HG03280 (cell line): ENCODE measurements around the gene DHRSX.
"Not testable (repeated sequence)": the region's sequence is repeated elsewhere in the genome, so short reads cannot be mapped to it uniquely, and the experiment has no call there.

Source experiments
- ATAC-seq: cut with Tn5 transposase; IDR thresholded peaks from one replicate; pipeline ENCODE4 v1.9.1; 2021; ENCODE audit warnings: mild to moderate bottlenecking, moderate library complexity; ENCODE audit not compliant: unreplicated experiment

Gene DHRSX

DNA sequence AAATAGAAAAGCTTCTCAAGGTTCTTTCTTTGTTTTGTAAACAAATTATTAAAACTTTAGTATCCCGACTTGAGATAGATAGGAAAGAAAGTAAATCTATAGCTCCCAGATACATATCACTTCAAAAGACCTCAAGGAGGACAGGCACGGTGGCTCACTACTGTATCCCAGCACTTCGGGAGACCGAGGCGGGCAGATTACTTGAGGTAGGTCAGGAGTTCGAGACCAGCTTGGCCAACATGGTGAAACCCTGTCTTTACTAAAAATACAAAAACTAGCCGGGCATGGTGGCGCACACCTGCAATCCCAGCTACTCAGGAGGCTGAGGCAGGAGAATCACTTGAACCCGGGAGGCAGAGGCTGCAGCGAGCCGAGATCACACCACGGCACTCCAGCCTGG, 260.0 kb downstream of the DHRSX start:
- not testable (repeated sequence) for ATAC-seq

DNA sequence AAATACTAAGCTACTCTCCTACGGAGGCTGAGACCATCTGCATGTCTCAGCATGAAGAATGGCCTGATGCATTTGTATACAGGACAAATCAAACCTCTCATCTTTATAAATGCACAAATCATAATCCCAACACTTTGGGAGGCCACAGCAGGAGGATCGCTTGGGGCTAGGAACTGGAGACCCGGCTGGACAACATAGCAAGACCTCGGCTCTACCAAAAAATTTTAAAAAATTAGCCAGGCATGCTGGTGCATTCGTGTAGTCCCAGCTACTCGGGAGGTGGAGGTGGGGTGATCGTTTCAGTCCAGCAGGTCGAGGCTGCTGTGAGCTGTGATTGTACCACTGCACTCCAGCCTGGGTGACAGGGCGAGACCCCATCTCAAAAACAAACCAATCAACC, 262.8 kb downstream of the DHRSX start:
- ATAC-seq: no peak

DNA sequence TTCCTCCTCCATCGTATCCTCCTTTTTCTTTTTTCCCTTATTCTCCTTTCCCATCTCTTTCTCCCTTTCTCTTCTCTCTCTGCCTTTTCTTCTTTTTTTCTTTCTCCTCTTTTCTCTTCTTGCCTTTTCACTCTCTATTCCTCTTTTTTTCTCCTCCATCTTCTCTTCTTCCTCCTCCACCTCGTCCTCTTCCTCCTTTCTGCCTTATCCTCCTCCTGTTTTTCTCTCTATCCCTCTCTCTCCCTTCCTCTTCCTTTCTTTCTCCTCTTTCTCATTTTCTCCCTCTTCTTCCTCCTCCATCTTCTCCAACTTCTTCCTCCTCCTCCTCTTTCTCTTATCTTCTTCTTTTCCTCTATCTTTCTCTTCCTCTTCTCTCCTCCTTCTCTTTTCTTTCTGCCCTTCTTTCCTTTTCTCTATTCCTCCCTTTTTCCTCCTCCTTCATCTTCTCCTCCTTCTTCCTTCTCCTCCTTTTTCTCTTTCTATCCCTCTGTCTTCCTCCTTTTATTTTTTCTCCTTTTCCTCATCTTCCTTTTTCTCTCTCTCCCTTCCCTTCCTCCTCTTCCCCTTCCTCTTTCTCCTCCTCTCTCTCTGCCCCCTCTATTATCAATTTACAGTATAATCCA, 269.1 kb downstream of the DHRSX start:
- no peak for ATAC-seq

DNA sequence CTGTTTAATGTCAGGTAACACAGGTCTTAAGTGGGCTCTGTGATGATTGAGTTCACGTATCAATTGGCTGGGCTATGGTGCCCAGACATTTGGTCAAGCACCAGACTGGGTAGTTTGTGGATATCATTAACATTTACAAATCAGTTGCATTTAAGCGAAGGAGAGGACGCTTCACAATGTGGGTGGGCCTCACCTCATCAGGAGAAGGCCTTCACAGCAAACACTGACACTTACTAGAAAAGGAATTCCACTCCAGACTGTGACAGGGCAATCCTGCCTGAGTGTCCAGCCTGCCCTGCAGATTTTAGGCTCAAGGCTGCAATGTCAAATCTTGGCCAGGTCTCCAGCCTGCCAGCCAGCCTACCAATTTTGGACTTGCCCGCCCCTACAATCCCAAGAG, 270.3 kb downstream of the DHRSX start:
- ATAC-seq: no peak

DNA sequence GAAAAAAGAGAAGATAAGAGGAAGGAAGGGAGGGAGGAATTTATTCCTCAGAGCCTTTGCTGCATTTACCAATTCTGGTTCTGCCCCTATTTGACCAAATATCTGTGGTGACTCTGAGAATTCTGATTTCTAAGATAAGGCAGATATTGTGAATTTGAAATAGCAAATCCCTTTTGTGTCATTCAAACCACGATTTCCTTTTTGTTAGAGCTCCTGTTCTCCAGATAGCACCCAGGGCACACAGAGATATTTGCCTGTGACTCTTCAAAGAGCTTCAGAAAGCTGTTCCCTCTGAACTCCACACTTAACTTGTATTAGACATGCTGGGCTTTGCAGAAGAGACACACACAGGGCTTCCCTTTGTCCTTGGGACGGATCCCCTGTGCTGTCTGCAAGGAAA, 272.2 kb downstream of the DHRSX start:
- ATAC-seq: no peak

DNA sequence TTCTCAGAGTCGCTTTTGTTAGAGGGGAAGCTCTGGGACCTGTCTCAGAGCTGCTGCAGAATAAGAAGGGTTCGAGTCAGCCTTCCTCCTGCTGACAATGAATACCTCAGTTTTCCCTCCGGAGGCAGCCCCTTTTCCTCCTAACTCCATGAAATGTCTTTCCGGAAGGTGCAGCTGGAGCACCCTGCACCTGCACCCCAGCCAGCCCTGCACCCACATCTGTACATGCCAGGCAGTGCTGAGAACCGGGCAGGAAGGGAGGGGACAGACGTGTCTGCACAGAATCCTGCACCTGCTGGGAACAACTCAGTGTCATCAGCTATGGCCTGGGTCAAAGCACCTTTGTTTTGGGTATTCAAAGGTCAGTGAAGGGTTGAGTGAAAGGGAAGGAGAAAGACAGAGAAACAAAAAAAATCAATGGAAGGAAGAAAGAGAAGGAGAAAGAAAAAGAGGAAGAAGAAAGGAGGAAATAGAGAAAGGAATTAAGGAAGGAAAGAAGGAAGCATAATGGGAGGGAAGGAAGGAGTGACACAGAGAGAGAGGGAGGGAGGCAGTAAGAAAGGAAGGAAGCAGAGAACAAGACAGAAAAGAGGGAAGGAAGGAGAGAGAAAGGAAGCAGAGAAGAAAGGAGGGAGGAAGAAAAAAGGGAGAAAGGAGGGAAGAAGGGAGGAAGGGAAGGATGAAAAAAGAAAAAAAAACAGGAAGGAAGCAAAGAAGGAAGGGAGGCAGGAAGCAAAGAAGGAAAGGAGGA, 273.7 kb downstream of the DHRSX start:
- ATAC-seq: no peak

DNA sequence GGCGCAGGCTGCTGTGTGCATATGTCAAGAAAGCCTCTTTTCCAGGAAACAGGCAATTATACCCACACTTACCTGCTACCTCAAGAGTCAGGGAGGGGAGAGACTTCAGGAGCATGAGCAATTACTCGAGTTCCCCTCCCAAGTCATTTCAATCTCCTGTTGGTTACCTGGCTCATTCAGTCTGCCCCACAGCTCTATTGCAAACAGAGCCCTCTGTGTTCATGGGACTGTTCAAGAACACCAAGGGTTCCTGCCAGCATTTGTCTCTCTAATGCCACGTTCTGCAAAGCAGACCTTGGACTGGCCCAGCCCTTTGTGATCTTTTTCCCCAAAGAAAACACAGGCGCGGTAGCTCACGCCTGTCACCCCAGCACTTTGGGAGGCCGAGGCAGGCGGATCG, 274.6 kb downstream of the DHRSX start:
- ATAC-seq: no peak

DNA sequence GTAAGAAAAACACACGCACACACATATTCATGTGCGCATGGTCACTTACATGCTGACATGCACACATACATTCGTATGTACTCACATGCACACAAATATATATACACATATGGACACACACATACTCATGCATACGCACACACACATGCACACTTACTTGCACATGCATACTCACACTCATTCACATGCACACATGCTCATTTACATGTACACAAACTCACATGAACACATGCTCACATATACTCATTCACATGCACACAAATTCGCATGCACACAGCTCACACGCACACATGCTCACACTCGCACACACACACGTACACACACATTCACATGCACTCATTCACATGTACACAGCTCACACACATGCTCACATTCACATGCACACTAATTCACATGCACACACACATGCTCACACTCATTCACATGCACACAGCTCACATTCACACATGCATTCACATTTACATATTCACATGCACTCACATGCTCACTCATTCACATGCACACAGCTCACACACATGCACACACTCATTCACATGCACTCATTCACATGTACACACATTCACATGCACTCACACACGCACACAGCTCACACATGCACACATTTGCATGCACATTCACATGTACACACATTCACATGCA, 276.1 kb downstream of the DHRSX start:
- no peak for ATAC-seq

DNA sequence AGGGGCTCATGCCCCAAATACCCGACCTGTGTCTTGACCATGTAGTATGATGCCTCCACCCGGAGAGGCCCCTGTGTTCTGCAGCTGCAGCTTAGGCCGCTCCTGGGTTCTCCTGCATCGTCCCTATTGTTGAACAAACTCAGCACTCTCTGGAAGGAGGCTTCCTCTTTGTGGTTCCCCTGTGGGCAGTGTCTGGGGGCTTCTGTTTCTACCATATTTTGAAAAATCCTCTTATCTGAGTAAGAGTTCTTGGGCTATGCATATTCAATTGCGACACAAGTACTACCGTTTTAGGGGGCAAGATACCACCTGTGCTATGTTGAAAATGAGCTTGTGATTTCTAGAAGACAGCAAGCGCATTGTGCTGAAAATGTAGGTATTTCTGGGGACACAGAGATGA, 276.6 kb downstream of the DHRSX start:
- ATAC-seq: no peak

DNA sequence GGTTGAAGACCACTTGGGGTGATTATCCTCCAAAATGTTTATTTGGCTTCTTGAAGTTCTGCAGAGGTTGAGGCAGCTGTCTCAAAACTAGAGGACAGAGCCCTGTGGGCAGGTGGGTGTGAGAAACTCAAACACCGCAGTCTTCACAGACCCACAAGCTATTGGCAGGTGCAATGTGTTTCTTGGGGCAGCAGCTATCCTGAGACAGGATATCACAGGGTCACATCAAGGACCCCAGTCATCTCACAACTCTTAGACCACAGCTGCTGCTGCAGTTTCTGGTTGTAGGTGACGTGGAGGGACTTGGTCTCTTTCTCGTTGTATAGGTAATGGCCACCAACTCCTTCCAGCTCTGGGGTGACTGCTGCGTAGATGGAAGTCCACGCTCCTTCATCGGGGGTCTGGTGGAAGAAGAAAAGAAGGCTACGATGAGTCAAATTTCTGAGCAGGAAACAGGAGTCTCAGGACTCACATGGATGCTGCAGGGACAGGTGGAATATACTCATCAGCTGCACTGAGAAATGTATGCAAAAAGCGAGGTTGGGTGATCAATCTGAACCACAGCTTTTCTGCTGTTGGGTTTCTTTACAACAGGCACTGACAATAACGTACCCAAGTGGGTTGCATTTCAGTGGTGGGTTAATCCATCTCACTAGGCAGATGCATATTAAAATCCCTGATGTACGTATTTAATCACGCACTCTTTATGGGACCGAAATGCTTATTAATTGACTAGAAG, 279.8 kb downstream of the DHRSX start:
- no peak for ATAC-seq

DNA sequence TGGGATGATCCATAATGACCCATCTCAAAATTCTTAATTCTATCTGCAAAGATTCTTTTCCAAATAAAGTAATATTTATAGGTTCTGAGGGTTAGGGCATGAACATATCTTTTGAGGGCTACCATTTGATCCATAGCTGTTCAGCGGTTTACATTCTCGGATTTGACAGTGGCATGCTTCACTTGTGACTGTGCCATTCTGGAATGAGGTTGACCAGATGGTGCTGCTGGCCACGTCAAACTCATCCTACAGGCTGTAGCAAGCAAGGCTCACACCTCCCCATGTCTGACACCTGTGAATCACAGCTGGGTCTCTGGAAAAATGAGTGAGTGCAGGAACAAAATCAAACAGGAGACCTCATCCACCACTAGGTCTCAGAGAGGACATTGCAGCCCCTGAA, 280.5 kb downstream of the DHRSX start:
- no peak for ATAC-seq

DNA sequence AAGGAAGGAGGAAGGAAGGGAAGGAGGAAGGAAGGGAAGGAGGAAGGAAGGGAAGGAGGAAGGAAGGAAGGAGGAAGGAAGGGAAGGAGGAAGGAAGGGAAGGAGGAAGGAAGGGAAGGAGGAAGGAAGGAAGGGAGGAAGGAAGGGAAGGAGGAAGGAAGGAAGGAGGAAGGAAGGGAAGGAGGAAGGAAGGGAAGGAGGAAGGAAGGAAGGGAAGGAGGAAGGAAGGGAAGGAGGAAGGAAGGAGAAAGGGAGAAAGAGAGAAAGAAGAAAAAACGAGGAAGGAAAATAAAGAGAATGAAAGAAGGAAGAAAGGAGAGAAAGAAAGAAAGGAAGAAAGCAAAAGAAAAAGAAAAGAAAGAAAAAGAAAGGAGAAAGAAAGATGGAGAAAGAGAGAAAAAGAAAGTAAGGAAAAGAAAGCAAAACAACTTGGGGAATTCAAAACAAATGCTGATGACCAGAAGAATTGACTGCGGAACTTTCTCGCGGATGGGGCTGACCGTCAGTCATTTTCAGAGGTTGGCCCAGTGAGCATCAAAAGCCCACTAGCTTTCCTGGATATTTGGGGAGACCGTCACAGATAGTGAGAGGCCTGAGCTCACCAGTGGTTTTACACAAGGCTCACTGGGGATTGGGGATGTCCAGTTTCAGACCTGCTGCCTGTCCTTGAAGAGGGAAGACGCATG, 286.5 kb downstream of the DHRSX start:
- ATAC-seq: not testable (repeated sequence)

DNA sequence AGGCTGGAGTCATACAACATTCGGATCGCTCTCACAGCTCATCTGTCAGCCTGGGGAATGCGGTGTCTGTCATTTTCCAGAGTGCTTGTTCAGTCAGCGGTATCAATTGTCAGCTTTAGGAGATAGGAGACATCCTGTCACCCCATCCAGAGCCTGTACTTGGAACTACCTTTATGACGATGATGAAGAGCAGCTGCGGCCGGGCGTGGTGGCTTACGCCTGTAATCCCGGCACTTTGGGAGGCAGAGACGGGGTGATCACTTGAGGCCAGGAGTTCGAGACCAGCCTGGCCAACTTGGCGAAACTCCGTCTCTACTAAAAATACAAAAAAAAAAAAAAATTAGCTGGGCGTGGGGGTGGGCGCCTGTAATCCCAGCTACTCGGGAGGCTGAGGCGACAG, 289.1 kb downstream of the DHRSX start:
- ATAC-seq: not testable (repeated sequence)

DNA sequence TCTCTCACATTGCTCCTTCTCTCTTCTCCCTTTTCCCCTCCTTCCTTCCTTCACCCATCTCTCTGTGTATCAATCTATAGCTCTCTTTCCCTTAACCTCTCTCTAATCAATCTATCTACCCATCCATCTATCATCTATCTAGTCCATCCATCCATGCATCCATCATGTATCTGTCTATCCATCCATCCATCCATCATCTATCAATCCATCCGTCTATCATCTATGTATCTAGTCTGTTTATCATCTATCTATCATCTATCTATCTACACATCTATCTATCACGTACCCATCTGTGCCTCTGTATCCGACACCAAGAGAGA, 307.5 kb downstream of the DHRSX start:
- no peak for ATAC-seq

DNA sequence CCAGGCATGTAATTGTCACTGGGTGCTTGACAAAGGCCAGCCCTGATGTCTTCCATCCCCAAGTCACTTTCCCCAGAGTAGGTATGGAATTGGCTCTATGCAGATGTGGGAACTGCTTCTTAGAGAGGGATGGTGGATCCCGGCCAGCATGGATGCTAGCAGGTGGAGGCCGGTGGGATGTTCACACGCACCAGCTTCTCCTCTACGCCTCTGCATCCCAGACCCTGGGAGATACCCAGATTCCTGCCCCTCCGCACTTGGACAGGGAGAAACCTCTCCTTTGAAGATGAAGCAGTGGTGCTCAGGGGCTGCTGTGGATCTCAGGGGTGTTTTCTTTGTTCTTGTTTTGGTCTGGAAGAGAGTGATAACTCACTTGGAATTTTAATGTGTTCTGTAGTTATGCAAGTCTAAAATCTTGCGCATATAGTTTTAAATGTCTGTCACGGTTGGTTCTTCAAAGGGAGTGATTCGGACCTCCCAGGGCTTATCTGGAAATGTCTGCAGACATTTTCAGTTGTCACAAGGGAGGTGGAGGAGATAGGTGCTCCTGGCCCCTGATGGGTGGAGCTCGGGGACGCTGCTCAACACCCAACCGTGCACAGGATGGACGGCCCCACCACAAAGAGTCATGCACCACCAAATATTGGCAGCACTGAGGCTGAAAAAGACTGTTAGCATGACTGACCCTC, 308.0 kb downstream of the DHRSX start:
- no peak for ATAC-seq

DNA sequence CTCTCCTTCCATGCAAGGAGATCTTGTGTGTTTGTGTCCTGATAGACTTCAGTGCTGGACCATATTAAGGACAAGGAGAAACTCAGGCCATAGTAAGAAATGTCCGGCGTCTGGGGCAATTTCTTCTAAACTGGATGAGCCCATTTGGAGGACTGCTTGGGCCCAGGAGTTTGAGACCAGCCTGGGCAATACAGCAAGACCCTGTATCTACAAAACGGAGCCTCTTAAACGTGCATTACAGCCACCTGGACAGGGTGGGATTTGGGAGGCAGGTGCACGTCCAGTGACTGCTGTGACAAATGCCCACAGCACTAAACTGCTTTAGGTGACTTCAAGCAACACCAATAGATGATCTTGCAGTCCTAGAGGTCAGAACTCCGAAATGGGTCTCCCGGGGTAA, 311.9 kb downstream of the DHRSX start:
- no peak for ATAC-seq

DNA sequence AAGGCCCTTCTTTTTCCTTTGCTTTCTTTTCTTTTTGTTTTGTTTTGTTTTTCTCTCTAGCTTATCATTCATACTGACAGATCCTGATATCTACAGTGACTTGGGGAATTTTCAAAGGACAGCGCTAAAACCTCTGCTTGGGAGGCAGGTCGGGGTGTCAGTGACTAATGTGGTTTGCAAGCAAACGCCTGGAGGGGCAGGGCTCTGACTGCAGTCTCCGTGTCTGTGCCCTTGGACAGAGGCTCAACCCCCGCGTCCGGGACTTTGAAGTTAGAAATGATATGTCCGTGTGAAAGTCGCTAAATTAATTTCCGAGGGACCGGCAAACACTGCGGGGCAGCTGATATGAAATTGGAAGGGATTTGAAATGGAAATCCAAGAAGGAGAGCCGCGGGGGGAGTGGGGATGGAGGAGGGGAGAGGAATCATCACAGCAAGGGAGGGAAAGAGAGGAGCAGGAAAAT, 312.4 kb downstream of the DHRSX start:
- no peak for ATAC-seq

DNA sequence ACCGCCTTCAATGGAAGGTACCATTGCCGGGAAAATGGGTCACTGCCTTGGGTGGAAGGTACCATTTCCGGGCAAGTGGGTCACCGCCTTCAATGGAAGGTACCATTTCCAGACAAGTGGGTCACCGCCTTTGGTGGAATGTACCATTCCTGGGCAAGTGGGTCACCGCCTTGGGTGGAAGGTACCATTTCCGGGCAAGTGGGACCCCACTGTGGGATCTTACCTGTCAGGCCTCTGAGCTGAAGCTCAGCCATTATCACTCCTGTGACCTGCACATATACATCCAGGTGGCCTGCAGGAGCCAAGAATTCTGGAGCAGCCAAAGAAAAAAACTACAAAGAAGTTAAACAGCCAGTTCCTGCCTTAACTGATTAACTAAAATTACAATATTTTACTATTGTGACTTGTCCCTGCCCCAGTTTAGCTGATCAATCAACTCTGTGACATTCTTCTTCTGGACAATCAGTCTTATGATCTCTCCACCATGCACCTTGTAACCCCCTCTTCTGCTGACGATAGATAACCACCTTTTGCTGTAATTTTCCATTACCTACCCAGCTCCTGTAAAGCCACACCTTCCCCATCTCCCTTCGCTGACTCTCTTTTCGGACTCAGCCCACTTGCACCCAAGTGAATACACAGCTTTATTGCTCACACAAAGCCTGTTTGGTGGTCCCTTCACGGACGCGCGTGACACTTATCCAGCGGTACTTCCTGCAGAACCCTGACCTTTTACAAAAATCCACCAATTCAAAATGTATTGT, 313.2 kb downstream of the DHRSX start:
- ATAC-seq: no peak

DNA sequence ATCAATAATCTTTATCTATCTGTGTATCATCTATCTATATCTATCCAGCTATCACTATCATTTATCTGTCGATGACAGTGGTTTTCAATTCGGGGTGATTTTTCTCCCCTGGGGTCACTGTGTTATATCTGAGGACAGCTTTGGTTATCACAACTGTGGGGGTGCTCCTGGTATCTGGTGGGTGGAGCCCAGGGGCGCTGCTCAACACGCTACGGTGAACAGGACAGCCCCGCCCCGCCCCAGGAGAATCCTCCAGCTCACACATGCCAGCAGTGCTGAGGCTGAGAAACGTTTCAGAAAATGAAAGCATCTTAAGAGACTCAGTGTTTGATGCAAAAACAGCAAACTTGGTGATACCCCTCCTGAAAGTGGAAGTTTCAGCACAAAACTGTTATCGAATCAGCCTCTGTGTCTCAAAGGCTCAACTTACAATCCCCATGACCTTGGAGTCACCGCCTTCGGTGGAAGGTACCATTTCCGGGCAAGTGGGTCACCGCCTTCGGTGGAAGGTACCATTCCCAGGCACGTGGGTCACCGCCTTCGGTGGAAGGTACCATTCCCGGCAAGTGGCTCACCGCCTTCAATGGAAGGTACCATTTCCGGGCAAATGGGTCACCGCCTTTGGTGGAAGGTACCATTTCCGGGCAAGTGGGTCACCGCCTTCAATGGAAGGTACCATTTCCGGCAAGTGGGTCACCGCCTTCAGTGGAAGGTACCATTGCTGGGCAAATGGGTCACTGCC, 315.3 kb downstream of the DHRSX start:
- ATAC-seq: no peak
